D721Med (cell line): ENCODE results near the gene ONECUT1.

Source experiments
- DNase-seq: peaks from one replicate; pipeline ENCODE4 v3.0.0; 2011; ENCODE audit warnings: low spot score; ENCODE audit not compliant: insufficient read length
- FAIRE-seq: peaks from 2 replicates; lab custom pipeline; 2011; peaks lifted over from hg19 to GRCh38; lab: Jason Lieb, UNC
- TF ChIP-seq, protein P1 (sequence below): IDR thresholded peaks from 2 replicates; pipeline ENCODE4 v1.5.1; 2012; ENCODE audit warnings: mild to moderate bottlenecking, control low read depth; ENCODE audit not compliant: insufficient read depth; ENCODE audit errors: missing control alignments

The ONECUT1 gene

DNA sequence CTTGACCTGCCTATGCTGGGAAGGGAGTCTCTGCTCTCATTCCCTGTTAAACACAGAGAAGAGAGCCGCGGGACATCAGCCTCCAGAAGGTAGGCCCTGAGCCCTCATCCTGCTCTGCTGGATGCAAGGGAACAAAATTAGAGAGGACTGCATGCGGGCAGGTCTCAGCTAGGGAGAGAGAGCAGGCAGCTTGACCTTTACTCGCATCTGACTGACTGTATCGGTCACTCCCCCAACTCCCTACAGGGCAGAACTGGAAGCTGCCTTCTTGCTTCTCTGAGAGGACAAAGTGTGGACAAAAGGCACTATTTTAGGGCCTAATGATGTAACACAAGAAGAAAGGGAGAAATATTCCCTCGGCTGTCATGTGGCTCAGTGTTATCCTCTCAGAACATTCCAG is 72.2 kb downstream of the ONECUT1 start:
- no peak for DNase-seq
- FAIRE-seq, result no peak
- TF ChIP-seq, protein P1, sequence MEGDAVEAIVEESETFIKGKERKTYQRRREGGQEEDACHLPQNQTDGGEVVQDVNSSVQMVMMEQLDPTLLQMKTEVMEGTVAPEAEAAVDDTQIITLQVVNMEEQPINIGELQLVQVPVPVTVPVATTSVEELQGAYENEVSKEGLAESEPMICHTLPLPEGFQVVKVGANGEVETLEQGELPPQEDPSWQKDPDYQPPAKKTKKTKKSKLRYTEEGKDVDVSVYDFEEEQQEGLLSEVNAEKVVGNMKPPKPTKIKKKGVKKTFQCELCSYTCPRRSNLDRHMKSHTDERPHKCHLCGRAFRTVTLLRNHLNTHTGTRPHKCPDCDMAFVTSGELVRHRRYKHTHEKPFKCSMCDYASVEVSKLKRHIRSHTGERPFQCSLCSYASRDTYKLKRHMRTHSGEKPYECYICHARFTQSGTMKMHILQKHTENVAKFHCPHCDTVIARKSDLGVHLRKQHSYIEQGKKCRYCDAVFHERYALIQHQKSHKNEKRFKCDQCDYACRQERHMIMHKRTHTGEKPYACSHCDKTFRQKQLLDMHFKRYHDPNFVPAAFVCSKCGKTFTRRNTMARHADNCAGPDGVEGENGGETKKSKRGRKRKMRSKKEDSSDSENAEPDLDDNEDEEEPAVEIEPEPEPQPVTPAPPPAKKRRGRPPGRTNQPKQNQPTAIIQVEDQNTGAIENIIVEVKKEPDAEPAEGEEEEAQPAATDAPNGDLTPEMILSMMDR, result no peak

DNA sequence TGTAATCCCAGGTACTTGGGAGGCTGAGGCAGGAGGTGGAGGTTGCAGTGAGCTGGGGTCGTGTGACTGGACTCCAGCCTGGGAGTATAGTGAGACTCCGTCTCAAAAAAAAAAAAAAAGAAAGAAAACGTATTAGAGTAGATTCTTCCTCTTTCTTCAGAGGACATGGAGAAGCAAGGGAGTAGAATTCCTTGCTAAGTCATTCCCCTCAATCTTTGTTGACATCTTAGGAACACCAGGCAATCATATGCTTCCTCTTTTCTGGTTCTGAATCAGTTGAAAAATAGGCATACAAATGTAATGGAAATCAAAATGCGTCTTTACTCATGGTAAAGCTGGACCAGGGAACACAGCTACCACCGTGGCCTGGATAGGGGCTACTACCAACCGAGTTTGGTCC is 72.7 kb downstream of the ONECUT1 start:
- FAIRE-seq (no peak), DNase-seq (no peak)
- TF ChIP-seq, protein P1, result no peak

DNA sequence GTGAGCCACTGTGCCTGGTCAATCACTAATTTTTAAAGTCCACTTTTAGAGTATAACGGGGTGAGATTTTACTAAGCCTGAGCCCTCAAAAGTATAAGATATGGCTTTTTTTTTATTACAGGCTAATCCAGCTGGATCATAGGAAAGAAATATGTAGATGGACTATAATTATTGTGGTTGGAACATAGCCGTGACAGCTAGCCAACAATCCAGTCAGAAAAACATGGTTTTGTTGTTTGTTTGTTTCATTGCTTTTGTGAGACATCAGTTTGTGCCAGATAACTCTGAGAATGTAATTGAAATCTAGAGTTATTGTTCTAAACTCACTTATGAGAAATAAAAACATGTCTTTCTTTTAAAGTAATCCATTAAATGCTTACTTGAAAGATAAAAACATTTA is 73.6 kb downstream of the ONECUT1 start:
- TF ChIP-seq, protein P1, result no peak
- no peak for FAIRE-seq
- DNase-seq, result no peak

DNA sequence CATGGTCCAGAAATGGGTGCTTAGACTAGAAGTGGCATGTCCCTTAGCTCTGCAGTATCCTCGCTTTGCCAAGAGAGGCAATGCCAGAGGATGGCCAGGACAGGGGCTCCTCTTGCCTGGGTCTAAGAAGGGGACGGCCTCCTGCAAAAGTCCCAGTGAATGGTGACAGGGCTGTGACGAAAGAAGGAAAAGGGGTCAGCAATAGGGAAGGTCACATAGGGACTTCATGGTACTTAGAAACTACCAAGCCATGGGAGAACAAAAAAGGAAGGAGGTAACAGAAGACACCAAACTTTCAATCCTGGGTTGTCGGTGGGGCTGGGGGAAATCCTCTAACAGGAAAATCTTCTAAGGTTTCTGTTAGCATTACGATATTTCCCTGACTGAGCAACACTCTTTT is 74.7 kb downstream of the ONECUT1 start:
- DNase-seq (no peak), FAIRE-seq (no peak)
- TF ChIP-seq, protein P1, result no peak

DNA sequence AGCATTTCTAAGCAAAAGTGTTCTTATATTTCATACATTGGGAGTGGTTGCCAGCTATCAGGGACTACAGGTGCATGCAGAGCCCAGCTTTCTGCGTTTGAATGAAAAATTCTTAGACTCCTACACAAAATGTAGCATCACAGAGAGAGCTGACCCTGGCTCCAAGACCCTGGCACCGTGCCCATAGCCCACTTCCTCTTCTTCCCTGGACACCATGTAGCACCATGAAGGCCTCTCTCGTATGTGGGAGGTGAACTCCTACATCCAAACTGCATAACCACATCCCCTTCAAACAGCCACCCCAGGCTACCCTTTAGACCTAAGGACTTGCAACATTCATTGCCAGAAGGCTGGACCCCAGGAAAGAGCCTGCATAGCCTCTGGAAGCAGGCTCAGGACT is 75.2 kb downstream of the ONECUT1 start:
- no peak for FAIRE-seq
- no peak for DNase-seq
- TF ChIP-seq, protein P1, result no peak

DNA sequence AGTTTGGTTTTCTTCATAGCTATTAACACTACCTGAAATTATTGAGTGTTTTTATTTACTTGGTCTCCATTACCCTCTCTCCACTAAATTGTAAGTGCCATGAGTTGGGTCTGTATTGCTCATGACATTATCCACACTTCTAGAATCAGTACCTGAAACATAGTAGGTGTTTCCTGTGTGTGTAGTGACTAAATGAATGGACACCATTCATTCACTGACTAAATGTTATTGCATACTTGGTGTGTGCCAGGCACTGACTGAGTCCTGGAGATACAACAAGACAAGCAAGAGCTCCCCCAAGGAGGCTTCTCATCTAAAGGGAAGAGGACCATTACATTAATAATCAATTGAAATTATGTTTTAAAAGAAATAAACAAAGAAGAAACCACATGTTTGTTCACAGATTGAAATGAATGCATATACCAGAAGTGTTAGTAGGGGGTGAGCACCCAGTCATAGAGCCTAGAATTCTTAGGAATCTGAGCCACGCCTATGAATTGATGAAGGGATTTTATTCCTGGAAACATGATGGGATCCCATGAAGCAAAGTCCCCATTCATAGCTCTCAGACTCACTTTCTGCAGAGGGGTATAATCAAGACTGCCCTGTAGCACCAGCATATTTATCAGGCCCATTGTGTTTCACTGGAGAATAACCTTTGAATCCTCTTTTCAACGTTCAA is 79.3 kb downstream of the ONECUT1 start:
- FAIRE-seq (no peak), DNase-seq (no peak)
- TF ChIP-seq, protein P1, result no peak

DNA sequence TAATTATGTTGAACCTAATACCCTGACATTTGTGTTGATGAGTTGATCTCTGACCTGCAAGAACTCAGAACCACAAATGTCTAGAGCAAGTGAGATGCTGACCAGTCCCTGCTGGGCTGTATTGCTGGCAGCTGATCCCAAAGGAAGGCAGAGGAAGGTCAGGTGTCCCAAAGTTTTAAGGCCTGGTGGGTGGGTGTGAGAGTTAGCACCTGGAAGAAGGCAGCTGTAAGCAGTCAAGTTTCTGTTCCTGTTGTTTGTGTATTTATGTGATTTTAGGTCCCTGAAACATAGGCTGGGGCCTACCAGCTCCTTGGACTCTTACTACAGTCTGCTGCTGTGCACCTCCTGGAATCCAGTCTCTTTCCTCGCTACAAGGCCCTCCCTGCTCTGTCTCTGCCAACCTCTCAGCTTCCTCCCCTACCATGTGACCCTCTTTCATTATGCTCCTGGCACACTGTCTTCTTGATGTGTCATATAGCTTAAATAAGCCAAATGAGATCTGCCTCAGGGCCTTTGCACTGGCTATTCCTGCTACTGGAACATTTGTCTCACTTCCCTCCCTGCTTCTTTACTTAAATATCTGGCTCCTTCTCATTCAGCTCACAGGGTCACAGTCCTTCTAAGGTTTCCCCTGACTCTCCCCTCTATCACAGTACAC is 80.0 kb downstream of the ONECUT1 start:
- FAIRE-seq (no peak), DNase-seq (no peak)
- TF ChIP-seq, protein P1, result no peak
